Stimulated activated CD4-positive, alpha-beta T cell treated with anti-CD3 and anti-CD28 coated beads, Interleukin-15, amount 100 ng/mL, for 48 hours (primary cell): ENCODE measurements around the gene PITPNB.

Experiments used
- DNase-seq, 2 donors: peaks; one replicate each; pipeline ENCODE4 v3.0.0-alpha.2; 2020; ENCODE audit warnings: low read depth in 2 of 2

PITPNB gene

DNA sequence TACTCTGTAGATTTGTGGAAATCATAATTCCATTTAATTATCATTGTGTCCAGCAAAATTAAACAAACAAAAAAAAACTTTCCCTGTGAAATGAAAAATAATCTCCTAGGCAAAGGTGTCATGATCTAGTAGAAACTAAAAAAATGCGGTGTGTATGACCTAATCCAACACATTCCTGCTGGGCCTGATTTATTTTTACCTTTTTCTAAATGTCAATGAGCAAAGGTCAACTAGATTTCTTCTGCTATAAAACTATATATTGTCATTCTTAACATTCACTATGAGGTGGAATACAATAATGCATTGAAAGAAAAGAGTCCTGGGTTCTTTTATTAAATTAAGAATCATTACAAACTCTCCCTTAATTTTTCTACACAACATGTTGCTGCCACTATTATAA lies 60.4 kb downstream of the PITPNB start:
- no peak for DNase-seq

DNA sequence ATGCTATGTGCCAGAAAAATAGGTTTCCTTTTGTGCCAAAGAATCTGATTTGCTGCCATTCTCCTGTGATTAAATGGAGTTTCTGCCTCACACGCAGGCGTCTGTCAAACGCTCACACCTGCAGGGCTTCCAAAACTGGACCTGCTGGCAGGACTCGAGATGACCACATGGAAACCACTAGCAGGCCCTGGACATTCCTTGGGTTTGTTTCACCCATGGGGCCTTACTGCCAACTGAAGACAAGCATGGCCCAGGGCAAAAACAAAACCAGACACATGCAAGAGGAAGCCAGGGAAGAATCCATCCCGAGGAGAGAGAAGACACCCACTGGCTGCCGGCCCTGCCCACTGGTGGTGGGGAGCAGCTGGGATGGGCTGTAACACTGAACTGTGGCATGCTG lies 61.6 kb downstream of the PITPNB start:
- DNase-seq: no peak

DNA sequence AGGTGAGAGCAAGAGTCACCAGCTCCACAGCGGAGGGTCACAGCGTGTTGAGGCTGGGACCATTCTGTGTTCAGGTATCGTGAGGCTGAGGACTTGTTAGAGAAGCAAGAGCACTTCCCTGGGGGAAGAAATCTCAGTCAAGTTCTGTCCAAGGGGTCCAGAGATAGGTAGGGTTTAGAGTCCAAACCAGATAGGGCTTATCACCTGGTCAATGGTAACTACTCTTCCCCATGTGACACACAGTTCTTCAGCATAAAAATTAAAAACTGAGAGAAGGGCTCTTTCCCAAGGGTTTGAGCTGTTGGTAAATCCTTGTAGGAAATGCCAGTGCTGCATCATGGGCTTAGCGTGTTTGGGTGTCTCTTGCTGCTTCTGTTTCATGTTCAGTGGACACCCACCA lies 62.7 kb downstream of the PITPNB start:
- DNase-seq: no peak

DNA sequence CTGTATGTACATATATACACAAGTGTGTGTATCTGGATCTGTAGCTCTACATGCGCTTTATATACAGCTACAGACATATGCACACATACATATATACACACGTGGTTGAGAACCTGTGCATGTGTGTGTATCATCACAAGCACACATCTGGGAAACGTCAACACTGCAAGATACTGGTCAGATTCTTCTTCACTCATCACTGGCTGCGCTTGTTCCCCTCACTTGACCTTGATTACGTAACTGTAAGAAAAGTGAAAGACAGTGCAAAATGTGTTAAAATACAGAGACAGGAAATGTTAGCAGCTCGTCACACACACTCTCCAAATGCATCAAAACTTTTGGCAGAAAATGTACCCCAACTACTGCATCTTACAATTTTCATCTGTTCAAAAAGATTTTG lies 65.6 kb downstream of the PITPNB start:
- no peak for DNase-seq

DNA sequence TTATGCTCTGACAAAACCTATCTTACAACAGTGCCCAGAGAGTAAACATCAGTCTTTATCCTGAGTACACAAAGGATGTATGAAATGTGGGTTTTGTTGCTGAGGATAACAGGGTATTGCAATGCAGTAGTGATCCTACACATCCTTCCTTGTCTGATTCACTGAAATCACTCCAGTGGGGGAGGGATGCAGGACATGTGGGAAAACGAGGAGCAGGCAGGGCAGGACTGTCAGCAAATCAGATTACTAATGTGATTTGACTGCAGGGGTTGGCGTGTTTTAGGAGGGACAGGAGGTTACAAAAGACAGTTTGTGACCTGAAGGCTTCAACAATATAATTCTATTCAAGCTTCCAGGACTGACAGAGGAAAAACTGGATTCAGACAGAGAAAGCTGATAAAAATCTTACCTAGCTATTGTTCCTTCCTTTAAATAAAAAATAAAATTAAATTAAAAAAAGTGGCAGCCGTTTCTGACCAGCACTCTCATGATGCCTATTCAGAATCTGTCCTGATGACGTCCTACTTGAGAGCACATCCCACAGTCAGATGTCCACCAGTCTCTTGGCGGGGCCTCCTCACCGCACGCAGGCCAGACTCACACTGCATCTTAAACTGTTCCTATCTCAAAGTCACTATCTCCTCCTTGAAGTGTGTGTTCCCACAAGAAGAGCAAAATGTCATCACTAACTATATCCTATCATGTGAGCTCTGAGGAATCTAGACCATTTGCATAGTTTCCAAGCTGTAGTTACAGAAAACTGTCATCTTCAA lies 66.9 kb downstream of the PITPNB start:
- no peak for DNase-seq

DNA sequence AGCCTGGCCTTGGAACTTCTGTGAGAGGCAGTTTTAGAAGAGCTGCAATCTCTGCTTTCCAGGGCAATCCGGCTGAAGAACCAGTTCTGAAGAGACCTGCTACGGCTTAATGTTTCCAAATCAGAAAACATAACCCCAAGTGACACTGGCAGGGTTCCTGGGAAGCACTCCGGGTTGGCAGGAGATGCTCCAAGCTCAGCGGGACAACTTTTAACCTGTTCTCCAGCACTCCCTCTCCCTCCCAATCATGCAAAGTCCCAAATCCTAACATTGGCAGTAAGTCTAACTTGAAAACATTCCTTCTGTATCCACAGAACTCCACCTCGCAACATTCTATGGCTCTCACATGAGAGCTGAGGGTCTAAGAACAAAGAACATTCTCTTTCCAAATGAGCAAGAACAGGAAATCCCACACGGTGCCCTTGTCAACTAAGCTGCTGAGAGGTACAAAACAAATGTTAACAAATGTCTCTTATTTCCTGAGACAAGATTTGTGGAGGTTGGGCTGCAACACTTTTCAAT lies 69.0 kb downstream of the PITPNB start:
- DNase-seq: no peak

DNA sequence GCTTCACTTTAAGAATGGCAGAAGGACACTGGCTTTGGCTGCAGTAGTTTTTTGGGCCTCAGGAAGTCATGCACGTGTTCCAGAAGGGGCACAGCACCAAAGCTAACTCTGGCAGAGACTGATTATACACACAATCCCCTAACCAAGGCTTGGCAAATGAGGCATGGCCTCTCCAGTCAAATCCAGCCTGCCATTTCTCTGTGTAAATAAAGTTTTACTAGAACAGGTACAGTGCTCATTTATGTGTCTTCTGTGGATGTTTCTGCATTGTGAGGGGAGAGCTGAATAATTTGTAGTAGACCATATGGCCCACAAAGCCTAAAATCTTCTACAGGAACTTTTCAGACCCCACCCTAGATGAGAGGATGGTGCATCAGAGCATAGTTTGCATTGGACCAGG lies 71.1 kb downstream of the PITPNB start:
- DNase-seq: no peak

DNA sequence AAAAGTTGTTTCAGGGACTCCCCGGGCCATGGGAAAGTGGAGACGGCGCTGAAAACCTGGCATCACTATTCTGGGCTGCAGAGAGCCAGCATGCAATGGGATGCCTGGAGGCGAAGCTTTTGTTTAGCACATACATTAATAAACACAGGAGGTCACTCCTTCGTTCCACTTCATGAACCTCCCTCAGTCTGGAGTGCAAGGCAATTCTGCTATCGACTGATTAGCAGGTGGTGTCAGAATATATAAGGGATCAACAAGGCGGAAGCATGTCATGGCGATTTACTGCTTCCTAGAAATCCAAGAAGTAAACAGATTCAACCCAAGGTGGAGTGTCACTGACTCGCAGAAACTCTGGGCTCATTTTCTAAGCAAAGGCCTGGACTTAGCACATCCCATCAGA lies 72.1 kb downstream of the PITPNB start:
- DNase-seq: no peak

DNA sequence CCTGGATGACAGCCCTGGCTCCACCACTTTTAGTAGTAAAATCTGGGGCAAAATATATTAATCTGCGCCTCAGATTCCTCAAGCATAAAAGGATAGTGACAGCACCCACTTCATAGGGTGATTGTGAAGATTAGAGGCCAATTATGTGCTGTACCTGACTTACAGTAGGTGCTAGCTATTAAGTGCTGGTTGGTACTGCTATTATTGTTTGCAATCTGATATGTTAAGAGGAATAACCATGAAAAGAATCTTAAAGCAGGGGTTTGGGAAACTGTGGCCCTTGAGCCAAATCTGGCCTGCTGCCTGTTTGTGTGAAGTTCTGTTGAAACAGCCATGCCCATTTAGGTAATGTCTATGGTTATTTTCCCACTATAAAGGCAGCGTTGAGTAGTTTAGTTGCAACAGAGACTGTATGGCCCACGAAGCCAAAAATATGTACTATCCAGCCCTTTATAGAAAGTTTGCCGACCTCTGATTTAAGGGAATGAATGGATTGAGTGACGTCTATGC lies 72.8 kb downstream of the PITPNB start:
- no peak for DNase-seq

DNA sequence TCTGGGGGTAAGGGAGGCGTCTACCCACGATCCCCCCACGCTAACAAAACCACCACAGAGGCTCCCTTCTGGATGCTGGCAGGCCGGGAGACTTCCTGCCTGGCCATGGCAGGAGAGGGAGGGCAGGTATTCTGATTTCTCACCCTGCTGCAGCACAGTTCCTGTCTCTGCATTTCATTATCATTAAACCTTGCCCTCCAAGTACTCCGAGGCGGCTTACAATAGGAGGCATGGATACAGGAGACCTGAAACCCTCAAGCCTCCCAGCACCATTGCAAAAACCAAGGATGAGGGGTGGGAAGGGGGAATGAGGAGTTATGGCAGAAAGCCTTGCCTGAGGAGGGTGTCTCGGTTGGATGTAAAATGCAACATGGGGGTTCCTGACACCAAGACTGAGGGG lies 73.4 kb downstream of the PITPNB start:
- DNase-seq: no peak

DNA sequence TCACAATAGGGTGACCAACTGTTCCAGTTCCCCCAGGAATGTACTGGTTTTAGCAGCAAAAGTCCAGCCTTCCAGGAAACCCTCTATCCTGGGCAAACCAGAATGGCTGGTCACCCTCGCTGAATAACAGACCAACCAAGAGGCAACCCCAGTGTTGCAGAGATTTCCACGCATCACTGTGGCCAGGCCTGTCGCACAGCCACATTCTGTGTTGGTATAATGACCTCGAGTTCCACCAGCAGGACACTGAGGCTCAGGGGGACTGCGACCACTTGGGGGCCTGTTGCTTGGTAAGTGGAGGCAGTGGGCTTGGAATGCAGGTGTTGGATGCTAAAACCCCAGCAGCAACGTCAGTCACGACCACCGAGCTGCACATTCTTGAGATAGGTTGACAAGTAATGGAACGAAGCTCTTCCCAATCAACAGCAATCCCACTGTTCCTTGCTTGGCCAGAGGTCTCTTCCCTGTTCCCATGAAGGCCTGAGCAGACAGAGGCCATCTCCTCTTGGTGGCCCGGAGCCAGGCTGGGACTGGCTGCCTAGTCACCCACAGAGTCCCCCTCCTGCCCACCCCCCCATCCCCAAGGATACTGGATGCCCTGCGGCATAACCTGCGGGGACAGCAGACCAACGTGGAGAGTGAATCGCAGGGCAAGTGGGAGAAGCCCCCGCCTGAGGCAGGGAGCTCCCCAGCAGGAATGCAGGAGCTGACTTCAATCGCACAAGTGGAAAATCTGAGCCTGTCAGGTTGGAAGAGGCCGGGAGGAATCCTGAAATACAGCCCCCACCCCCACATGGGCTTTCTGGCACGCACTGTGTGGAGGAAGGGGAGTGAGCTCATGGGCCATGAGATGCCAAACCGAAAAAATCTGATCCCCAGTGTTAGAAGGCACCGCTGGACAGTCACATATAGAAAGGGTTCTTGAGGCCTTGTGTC lies 74.1 kb downstream of the PITPNB start:
- DNase-seq: no peak

DNA sequence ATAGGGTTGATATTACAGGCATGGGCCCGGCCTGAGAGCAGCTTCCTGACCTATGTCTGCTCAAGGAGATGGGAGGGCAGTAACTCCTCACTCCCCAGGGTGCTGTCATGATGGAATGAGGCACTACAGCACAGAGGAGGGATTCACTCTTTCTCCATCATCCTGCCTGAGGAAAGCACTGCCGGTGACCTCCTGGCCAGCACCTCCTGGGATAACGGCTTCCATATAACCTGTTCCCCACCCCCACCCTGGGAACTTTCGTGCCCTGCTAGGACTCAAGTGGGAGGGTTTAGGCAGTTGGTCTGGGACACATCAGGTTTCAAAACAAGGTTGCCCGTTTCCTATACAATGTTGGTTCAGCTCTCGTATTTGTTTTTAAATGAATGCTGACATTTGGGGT lies 74.8 kb downstream of the PITPNB start:
- no peak for DNase-seq

DNA sequence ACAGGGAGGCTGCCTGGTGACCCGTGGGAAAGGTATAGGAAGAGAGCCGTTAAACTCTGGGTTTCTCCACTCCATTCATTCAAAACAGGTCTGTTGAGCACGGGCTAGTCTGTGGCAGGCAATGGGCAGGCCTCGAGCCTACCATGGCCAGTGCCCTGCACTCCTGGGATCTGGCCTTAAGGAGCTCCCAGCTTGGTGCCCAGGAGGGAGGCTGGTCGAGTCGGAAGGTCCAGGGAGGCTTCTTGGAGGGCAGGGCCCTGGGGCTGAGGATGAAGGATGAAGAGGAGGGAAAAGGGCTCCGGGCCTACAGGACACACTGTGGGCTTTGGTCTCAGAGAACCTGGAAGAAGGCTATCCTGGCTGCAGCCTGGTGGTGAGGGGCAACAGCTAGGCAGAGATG lies 75.6 kb downstream of the PITPNB start:
- DNase-seq: no peak

DNA sequence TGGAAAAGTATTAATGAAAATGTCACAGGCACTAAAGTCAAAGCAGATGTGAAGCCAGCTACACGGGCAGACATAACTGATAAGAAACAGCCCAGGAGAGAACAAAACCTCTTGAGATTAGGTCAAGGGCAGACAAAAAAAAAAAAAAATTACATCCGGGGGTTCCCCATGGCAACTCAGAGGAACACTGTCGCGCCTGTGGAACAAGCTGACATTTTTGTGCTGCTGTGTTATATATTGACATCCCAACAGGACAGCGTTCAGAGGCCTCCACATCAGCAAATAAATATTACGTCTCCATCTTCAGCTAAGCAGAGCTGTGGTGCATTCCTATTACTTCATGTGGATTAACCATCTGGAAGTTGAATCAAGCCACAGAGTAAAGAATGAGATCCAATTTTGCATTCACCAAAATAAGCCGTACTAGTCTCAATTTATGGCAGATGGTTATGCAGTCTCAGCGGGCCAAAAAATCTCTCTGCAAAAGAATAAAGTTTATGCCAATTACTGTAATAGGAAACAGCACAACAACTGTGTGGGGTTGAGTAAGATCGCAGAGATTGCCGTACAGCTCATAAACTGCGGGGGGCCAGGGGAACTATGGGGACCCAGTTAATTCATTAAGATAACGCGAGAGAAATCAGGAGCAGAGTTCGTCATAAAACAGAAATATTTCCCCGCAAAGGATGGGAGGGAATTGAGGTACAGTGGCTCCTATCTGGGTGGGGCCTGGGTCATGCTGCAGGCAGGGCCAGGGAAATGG lies 76.2 kb downstream of the PITPNB start:
- DNase-seq: no peak

DNA sequence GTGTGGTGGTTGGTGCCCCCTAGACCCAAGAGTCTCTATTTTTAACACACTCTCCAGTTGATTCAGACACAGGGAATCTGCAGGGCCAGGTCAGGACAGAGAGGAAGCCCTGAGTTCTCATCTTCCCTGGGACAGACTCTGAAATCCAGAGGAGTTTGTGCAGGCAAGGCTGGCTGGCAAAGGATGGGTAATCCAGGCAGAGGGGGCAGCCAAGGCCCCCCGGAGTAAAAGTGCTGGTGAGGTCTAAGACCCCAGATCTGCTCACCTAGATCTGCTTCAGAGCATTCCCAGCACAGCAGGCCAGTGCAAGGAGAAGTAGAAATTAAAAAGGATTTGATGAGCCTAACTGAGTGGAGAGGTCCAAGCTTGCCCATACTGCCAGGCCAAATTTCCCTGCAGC lies 76.9 kb downstream of the PITPNB start:
- DNase-seq: no peak

DNA sequence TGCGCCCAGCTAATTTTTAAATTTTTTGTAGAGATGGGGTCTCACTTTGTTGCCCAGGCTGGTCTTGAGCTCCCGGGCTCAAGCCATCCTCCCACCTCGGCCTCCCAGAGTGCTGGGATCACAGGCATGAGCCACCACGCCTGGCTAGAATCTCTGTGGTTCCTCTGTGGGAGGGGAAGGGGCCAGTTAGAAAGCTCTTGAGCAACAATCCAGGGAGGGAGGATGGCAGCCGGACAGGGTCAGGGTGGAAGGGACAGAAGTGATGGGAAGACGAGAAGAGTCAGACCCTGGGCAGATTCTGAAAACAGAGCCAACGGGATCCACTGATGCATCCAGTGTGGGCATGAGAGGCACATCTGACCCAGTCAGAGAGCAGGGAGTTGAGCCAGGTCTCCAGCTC lies 78.6 kb downstream of the PITPNB start:
- no peak for DNase-seq

DNA sequence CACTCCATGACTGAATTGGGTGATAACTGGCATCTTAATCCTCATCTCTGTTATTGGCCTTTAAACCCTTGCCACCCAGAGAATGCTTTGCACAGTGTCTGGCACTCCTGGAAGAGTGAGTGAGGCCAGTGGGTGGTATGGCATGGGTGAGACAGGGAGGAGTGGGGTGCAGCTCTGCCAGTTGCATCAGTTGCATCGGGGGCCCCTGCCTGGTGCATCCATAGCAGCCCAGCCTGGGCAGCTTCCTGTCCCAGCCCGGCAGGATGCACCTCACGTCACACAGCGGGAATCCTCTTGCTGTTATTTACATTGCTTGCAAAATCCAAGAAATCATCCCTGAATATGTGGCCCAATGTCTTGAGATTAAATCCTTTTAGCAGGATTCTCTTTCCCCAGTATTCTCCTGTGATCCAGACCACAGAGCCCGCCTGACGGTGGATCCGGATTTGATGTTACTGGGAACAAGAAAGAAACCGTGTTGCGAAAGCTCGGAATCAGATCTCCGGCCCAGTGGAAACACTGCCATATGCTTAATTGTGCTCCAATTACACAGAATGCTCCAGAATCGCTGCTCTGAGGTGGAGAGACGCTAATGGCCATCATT lies 79.9 kb downstream of the PITPNB start:
- DNase-seq: no peak

DNA sequence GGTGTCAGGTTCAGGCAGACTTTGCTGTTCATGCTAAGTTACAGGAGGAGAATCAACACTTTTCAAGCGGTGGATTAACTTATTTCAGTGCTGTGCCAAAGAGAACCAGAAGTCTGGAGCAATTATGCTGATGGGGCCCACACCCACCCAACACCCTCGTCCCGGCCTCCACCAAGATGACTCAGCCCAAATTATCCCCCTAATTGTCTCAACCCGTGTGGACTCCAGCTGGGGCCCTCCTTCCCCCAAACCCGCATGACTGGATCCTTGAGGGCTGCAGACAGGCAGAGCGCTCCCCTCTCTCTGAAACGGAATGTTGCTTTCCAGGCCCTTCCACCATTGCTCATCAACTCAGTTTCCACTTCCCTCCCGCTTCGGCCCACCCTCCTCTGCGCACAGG lies 82.9 kb downstream of the PITPNB start:
- no peak for DNase-seq

DNA sequence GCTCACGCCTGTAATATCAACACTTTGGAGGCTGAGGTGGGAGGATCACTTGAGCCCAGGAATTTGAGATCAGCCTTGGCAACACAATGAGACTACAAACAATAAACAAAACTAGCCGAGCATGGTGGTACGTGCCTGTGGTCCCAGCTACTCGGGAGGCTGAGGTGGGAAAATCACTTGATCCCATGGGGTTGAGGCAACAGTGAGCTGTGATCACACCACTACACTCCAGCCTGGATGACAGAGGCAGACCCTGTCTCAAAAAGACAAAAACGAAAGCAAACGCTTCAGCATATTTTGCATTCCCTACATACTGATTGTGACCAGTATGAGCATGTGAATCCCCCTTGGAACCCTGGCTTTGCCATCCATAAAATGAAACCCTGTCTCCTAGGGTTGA lies 83.6 kb downstream of the PITPNB start:
- DNase-seq: no peak

DNA sequence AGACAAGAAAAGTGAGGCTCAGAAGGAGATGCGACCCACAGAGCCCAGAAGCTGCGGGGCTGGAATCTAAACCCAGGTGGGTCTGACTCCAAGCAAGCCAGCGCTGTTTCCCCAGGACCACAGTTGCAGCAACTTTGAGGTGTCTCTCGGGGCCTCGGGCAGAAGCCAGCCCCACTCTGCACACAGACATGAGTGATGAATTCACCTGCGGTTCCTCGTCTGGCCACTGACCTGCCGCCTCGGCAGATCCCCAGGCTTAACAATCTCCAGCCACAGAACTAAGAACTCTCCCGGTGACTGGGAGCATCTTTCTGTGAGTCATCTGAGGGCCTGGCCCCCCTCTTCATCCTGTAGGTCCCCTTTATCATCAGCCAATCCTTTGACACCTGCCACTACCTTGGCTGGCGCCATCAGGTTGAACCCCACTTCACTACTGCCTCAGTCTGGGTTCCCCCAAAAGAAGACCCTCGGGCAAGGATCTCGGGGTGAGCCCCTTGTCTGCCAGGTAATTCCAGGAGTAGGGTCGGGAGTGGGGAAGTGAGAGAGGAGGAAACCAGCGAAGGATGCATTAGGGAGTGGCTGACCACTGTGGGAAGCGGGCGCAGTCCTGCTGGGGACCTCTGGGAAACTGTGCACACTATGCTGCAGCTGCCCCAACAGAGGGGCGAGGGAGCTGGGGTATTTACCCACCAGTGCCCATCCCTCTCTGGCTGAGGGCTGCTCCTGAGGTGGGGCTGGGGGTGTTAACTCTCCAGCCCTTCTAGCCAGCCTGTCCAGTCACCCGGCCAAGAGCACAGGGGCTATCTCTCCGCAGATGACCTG lies 84.5 kb downstream of the PITPNB start:
- no peak for DNase-seq

DNA sequence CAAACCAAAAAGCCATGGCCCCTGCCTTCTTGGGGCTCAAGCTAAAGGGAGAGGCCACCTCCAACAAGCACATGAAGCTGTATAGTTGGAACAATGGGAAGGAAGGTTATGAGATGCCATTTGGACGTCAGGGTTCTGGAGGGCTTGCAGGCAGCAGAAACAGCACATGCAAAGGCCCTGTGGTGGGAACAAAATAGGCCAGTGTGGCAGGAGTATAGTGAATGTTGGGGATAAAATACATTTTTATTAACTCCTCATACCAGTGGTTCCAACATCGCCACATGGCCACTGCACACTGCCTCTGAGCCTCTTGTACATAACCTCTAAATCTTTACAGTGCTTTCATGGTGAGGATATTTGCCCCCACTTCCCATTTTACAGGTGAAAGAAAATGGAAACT lies 85.3 kb downstream of the PITPNB start:
- no peak for DNase-seq
